ENCODE measurements around the gene SLC44A4. TPM values are rescaled to one million over a fixed set of nuclear protein-coding genes. Genes with fewer than 3 reads are reported as not detected.

SLC44A4 gene
- polyA plus RNA-seq, 10 donors, result 0.08 to 0.50 (median 0.29) TPM; not detected in 2

Other genes with a start within 250 kb of the SLC44A4 start
- gene BAG6, start 226.3 kb downstream of the SLC44A4 start, polyA plus RNA-seq (ENCODE audit: insufficient read length in 10 of 10), result 100 to 1,000 TPM; 177 to 216 (median 198) TPM
- 1 to 10 TPM; 2.6 to 5.7 (median 4.2) TPM for gene APOM, start 223.1 kb downstream of the SLC44A4 start, polyA plus RNA-seq (ENCODE audit: insufficient read length in 10 of 10)
- 10 to 100 TPM; 11.4 to 16.0 (median 13.4) TPM for gene C6orf47, start 218.2 kb downstream of the SLC44A4 start, polyA plus RNA-seq (ENCODE audit: insufficient read length in 10 of 10)
- 10 to 100 TPM; 10.1 to 16.9 (median 12.2) TPM for gene GPANK1, start 214.0 kb downstream of the SLC44A4 start, polyA plus RNA-seq (ENCODE audit: insufficient read length in 10 of 10)
- gene CSNK2B, start 212.9 kb downstream of the SLC44A4 start, polyA plus RNA-seq (ENCODE audit: insufficient read length in 10 of 10), result 100 to 1,000 TPM; 118 to 150 (median 138) TPM
- 10 to 100 TPM in 6 of 10 donors, 1 to 10 TPM in 4; 5.6 to 24.0 (median 10.9) TPM for gene LY6G5B, start 209.0 kb downstream of the SLC44A4 start, polyA plus RNA-seq (ENCODE audit: insufficient read length in 10 of 10)
- 1 to 10 TPM in 9 of 10 donors, under 1 TPM in 1; 0.68 to 5.1 (median 2.4) TPM for gene LY6G5C, start 197.9 kb downstream of the SLC44A4 start, polyA plus RNA-seq (ENCODE audit: insufficient read length in 10 of 10)
- gene ABHD16A, start 175.7 kb downstream of the SLC44A4 start, polyA plus RNA-seq (ENCODE audit: insufficient read length in 10 of 10), result 10 to 100 TPM; 36.3 to 50.0 (median 39.2) TPM
- gene LY6G6F, start 172.1 kb downstream of the SLC44A4 start, polyA plus RNA-seq (ENCODE audit: insufficient read length in 10 of 10), result under 1 TPM in 3 of 10 donors, not detected in 7; 0.17 to 0.38 (median 0.20) TPM
- gene LY6G6D, start 163.6 kb downstream of the SLC44A4 start, polyA plus RNA-seq (ENCODE audit: insufficient read length in 10 of 10), result 1 to 10 TPM in 1 of 10 donors, under 1 TPM in 5, not detected in 4; 0.42 to 1.1 (median 0.53) TPM
- gene LY6G6C, start 157.3 kb downstream of the SLC44A4 start, polyA plus RNA-seq (ENCODE audit: insufficient read length in 10 of 10), result 1 to 10 TPM in 1 of 10 donors, under 1 TPM in 8, not detected in 1; 0.19 to 1.0 (median 0.38) TPM
- gene MPIG6B, start 155.6 kb downstream of the SLC44A4 start, polyA plus RNA-seq (ENCODE audit: insufficient read length in 10 of 10), result 1 to 10 TPM in 3 of 10 donors, under 1 TPM in 7; 0.52 to 1.8 (median 0.82) TPM
- 100 to 1,000 TPM in 8 of 10 donors, 10 to 100 TPM in 2; 87.3 to 135 (median 109) TPM for gene DDAH2, start 149.7 kb downstream of the SLC44A4 start, polyA plus RNA-seq (ENCODE audit: insufficient read length in 10 of 10)
- 100 to 1,000 TPM; 114 to 181 (median 138) TPM for gene CLIC1, start 142.5 kb downstream of the SLC44A4 start, polyA plus RNA-seq (ENCODE audit: insufficient read length in 10 of 10)
- gene MSH5, start 139.0 kb downstream of the SLC44A4 start, polyA plus RNA-seq (ENCODE audit: insufficient read length in 10 of 10), result 10 to 100 TPM in 6 of 10 donors, 1 to 10 TPM in 4; 5.9 to 29.4 (median 13.5) TPM
- gene SAPCD1, start 116.3 kb downstream of the SLC44A4 start, polyA plus RNA-seq (ENCODE audit: insufficient read length in 10 of 10), result 10 to 100 TPM in 1 of 10 donors, 1 to 10 TPM in 9; 2.1 to 10.9 (median 3.0) TPM
- gene VWA7, start 101.7 kb downstream of the SLC44A4 start, polyA plus RNA-seq (ENCODE audit: insufficient read length in 10 of 10), result 1 to 10 TPM in 9 of 10 donors, under 1 TPM in 1; 0.88 to 3.3 (median 2.3) TPM
- gene VARS1, start 83.2 kb downstream of the SLC44A4 start, polyA plus RNA-seq (ENCODE audit: insufficient read length in 10 of 10), result 10 to 100 TPM; 42.0 to 63.0 (median 46.2) TPM
- 10 to 100 TPM; 46.2 to 63.6 (median 58.9) TPM for gene LSM2, start 72.0 kb downstream of the SLC44A4 start, polyA plus RNA-seq (ENCODE audit: insufficient read length in 10 of 10)
- gene HSPA1L, start 63.7 kb downstream of the SLC44A4 start, polyA plus RNA-seq (ENCODE audit: insufficient read length in 10 of 10), result 1 to 10 TPM; 3.3 to 4.3 (median 3.9) TPM
- 100 to 1,000 TPM in 1 of 10 donors, 10 to 100 TPM in 9; 47.4 to 176 (median 71.8) TPM for gene HSPA1A, start 63.5 kb downstream of the SLC44A4 start, polyA plus RNA-seq (ENCODE audit: insufficient read length in 10 of 10)
- gene HSPA1B, start 51.3 kb downstream of the SLC44A4 start, polyA plus RNA-seq (ENCODE audit: insufficient read length in 10 of 10), result 100 to 1,000 TPM in 1 of 10 donors, 10 to 100 TPM in 9; 34.3 to 226 (median 55.8) TPM
- 10 to 100 TPM; 15.3 to 19.4 (median 17.2) TPM for gene NEU1, start 16.2 kb downstream of the SLC44A4 start, polyA plus RNA-seq (ENCODE audit: insufficient read length in 10 of 10)
- gene EHMT2, start 18.7 kb upstream of the SLC44A4 start, polyA plus RNA-seq (ENCODE audit: insufficient read length in 10 of 10), result 10 to 100 TPM; 23.3 to 40.1 (median 29.4) TPM
- gene ZBTB12, start 23.1 kb upstream of the SLC44A4 start, polyA plus RNA-seq (ENCODE audit: insufficient read length in 10 of 10), result 10 to 100 TPM in 4 of 10 donors, 1 to 10 TPM in 6; 7.9 to 16.2 (median 9.6) TPM
- 1 to 10 TPM; 3.5 to 9.1 (median 5.7) TPM for gene C2, start 48.7 kb upstream of the SLC44A4 start, polyA plus RNA-seq (ENCODE audit: insufficient read length in 10 of 10)
- 1 to 10 TPM; 1.0 to 2.6 (median 1.6) TPM for gene CFB, start 67.1 kb upstream of the SLC44A4 start, polyA plus RNA-seq (ENCODE audit: insufficient read length in 10 of 10)
- gene NELFE, start 80.0 kb upstream of the SLC44A4 start, polyA plus RNA-seq (ENCODE audit: insufficient read length in 10 of 10), result 10 to 100 TPM; 49.5 to 68.7 (median 64.3) TPM
- gene SKIC2, start 80.2 kb upstream of the SLC44A4 start, polyA plus RNA-seq (ENCODE audit: insufficient read length in 10 of 10), result 10 to 100 TPM; 17.9 to 35.1 (median 25.0) TPM
- gene DXO, start 93.1 kb upstream of the SLC44A4 start, polyA plus RNA-seq (ENCODE audit: insufficient read length in 10 of 10), result 10 to 100 TPM; 11.4 to 21.4 (median 15.4) TPM
- 10 to 100 TPM in 5 of 10 donors, 1 to 10 TPM in 5; 6.2 to 21.3 (median 10.3) TPM for gene C4A, start 103.1 kb upstream of the SLC44A4 start, polyA plus RNA-seq (ENCODE audit: insufficient read length in 10 of 10)
- gene C4B, start 135.8 kb upstream of the SLC44A4 start, polyA plus RNA-seq (ENCODE audit: insufficient read length in 10 of 10), result 10 to 100 TPM in 9 of 10 donors, 1 to 10 TPM in 1; 8.7 to 25.9 (median 14.3) TPM
- 1 to 10 TPM in 2 of 10 donors, under 1 TPM in 8; 0.35 to 1.1 (median 0.58) TPM for gene CYP21A2, start 159.4 kb upstream of the SLC44A4 start, polyA plus RNA-seq (ENCODE audit: insufficient read length in 10 of 10)
- 100 to 1,000 TPM in 7 of 10 donors, 10 to 100 TPM in 3; 87.2 to 269 (median 143) TPM for gene TNXB, start 230.3 kb upstream of the SLC44A4 start, polyA plus RNA-seq (ENCODE audit: insufficient read length in 10 of 10)
- gene ATF6B, start 249.2 kb upstream of the SLC44A4 start, polyA plus RNA-seq (ENCODE audit: insufficient read length in 10 of 10), result 10 to 100 TPM; 33.0 to 55.9 (median 41.5) TPM